ENCODE results near the gene TMX4. TPM values are rescaled to one million over a fixed set of nuclear protein-coding genes. Genes with fewer than 3 reads are reported as not detected.

TMX4 gene
- total RNA-seq, 1 donor from 2014 or later, result 33.1 TPM

DNA sequence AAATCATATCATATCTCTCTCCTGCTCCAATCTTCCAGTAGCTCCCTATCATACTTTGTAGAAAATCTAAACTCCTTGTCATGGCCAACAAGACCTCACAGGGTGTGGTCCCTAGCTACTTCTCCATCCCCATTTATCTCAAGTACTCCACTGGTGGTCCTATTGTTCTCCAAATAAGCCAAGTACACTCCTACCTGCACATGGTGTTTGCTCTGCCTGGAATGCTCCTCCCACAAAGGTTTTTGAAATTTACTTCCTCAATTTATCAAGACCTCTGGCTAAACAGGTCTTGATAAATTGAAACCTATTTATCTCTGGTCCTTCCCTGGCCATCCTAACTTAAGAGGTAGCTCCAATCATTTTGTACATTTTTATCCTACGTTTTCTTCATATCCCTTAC is 12.1 kb downstream of the TMX4 start:
- no peak for TF ChIP-seq CTCF (IDR thresholded peaks at IDR 0.05; ENCODE audit: partially characterized antibody, unreplicated experiment)
- no peaks in the 10 kb centered on the region for H3K36me3 Mint-ChIP-seq (ENCODE audit: unreplicated experiment)
- peaks cover 10% of the 10 kb centered on the region for H3K4me1 Mint-ChIP-seq (ENCODE audit: low read depth, unreplicated experiment)
- no peaks in the 10 kb centered on the region for H3K9me3 Mint-ChIP-seq (ENCODE audit: unreplicated experiment)
- no peak overlapping the region for H3K27ac Mint-ChIP-seq (ENCODE audit: unreplicated experiment)
- H3K4me3 Mint-ChIP-seq (ENCODE audit: unreplicated experiment), result no peak overlapping the region
- H3K27me3 Mint-ChIP-seq (ENCODE audit: unreplicated experiment), result no peaks in the 10 kb centered on the region
- no peak for DNase-seq

DNA sequence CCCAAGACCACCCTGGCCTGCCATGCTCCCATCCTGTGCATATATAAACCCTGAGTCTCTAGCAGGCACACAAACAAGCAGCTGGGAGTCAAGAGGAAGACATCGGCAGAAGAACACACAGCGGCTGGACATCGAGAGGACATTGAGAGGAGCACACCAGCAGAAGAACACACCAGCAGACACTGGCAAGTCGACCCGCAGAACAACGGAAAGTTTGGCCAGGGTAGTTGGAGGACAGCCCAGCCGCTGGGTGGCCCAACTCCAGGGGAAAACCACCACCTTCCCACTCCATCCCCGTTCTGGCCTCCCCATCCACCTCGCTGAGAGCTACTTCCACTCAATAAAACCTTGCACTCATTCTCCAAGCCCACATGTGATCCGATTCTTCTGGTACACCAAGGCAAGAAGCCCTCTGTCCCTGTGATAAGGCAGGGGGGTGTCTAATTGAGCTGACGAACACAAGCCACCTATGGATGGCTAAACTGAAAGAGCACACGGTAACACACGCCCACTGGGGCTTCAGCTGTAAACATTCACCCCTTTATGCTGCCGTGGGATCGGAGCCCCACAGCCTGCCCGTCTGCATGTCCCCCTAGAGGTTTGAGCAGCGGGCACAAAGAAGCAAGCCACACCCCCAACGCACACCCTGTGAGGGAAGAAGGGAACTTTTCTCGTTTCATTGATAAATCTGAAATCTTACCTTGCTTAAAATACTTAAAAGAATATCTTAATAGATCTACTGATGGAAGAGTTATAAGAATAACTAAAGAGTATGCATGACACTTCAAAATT is 13.8 kb downstream of the TMX4 start:
- peaks cover 10% of the 10 kb centered on the region for H3K4me1 Mint-ChIP-seq (ENCODE audit: low read depth, unreplicated experiment)
- no peaks in the 10 kb centered on the region for H3K9me3 Mint-ChIP-seq (ENCODE audit: unreplicated experiment)
- H3K4me3 Mint-ChIP-seq (ENCODE audit: unreplicated experiment), result no peak overlapping the region
- TF ChIP-seq CTCF (IDR thresholded peaks at IDR 0.05; ENCODE audit: partially characterized antibody, unreplicated experiment), result no peak
- no peak overlapping the region for H3K27ac Mint-ChIP-seq (ENCODE audit: unreplicated experiment)
- H3K27me3 Mint-ChIP-seq (ENCODE audit: unreplicated experiment), result no peaks in the 10 kb centered on the region
- no peaks in the 10 kb centered on the region for H3K36me3 Mint-ChIP-seq (ENCODE audit: unreplicated experiment)
- no peak for DNase-seq

DNA sequence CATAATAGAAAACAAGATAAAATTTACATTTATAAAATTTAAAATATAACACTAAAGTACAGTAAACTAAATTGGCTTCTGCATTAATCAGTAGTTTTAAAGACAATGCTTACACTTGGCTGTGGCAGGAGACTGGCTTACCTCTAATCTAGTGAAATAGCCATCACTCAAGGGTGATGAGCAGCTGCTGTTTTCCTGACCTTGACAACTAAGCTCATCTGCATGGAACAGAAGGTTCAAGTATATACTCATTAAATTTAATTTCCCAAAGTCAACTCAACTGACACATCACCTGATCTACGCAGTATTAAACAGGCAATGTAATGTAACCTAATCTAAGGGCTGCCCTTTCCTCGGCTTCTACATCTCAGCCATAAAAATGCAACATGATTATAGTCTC is 14.5 kb downstream of the TMX4 start:
- peaks cover 10% of the 10 kb centered on the region for H3K4me1 Mint-ChIP-seq (ENCODE audit: low read depth, unreplicated experiment)
- no peaks in the 10 kb centered on the region for H3K9me3 Mint-ChIP-seq (ENCODE audit: unreplicated experiment)
- no peak overlapping the region for H3K4me3 Mint-ChIP-seq (ENCODE audit: unreplicated experiment)
- DNase-seq, result no peak
- no peaks in the 10 kb centered on the region for H3K27me3 Mint-ChIP-seq (ENCODE audit: unreplicated experiment)
- TF ChIP-seq CTCF (IDR thresholded peaks at IDR 0.05; ENCODE audit: partially characterized antibody, unreplicated experiment), result no peak
- H3K36me3 Mint-ChIP-seq (ENCODE audit: unreplicated experiment), result no peaks in the 10 kb centered on the region
- no peak overlapping the region for H3K27ac Mint-ChIP-seq (ENCODE audit: unreplicated experiment)

GRCh38 chr20:8002056-8002455 is 17.5 kb downstream of the TMX4 start:
- Mint-ChIP-seq H3K4me3 (ENCODE audit: unreplicated experiment) (no peak overlapping the region), H3K27me3 (ENCODE audit: unreplicated experiment) (no peaks in the 10 kb centered on the region), H3K36me3 (ENCODE audit: unreplicated experiment) (no peaks in the 10 kb centered on the region), H3K4me1 (ENCODE audit: low read depth, unreplicated experiment) (peaks cover 10% of the 10 kb centered on the region), H3K9me3 (ENCODE audit: unreplicated experiment) (no peaks in the 10 kb centered on the region), H3K27ac (ENCODE audit: unreplicated experiment) (no peak overlapping the region)
- no peak for TF ChIP-seq CTCF (IDR thresholded peaks at IDR 0.05; ENCODE audit: partially characterized antibody, unreplicated experiment)
- DNase-seq, result no peak

GRCh38 chr20:8000796-8001195 is 18.8 kb downstream of the TMX4 start:
- no peaks in the 10 kb centered on the region for H3K9me3 Mint-ChIP-seq (ENCODE audit: unreplicated experiment)
- H3K36me3 Mint-ChIP-seq (ENCODE audit: unreplicated experiment), result no peaks in the 10 kb centered on the region
- peaks cover 10% of the 10 kb centered on the region for H3K4me1 Mint-ChIP-seq (ENCODE audit: low read depth, unreplicated experiment)
- H3K27ac Mint-ChIP-seq (ENCODE audit: unreplicated experiment), result no peak overlapping the region
- no peak overlapping the region for H3K4me3 Mint-ChIP-seq (ENCODE audit: unreplicated experiment)
- no peak for DNase-seq
- no peaks in the 10 kb centered on the region for H3K27me3 Mint-ChIP-seq (ENCODE audit: unreplicated experiment)
- no peak for TF ChIP-seq CTCF (IDR thresholded peaks at IDR 0.05; ENCODE audit: partially characterized antibody, unreplicated experiment)
